Measurements from ENCODE around the gene GRM5.

Gene GRM5

GRCh38 chr11:88651556-88651955 is 414.2 kb downstream of the GRM5 start:
- no peak for DNase-seq (ENCODE audit: low spot score)
- TF ChIP-seq, protein P1, sequence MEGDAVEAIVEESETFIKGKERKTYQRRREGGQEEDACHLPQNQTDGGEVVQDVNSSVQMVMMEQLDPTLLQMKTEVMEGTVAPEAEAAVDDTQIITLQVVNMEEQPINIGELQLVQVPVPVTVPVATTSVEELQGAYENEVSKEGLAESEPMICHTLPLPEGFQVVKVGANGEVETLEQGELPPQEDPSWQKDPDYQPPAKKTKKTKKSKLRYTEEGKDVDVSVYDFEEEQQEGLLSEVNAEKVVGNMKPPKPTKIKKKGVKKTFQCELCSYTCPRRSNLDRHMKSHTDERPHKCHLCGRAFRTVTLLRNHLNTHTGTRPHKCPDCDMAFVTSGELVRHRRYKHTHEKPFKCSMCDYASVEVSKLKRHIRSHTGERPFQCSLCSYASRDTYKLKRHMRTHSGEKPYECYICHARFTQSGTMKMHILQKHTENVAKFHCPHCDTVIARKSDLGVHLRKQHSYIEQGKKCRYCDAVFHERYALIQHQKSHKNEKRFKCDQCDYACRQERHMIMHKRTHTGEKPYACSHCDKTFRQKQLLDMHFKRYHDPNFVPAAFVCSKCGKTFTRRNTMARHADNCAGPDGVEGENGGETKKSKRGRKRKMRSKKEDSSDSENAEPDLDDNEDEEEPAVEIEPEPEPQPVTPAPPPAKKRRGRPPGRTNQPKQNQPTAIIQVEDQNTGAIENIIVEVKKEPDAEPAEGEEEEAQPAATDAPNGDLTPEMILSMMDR (IDR thresholded peaks at IDR 0.05; ENCODE audit: extremely low read depth, missing control alignments) = no peak

- TF ChIP-seq, protein P1 (IDR thresholded peaks at IDR 0.05; ENCODE audit: extremely low read depth, missing control alignments) = no peak
- DNase-seq (ENCODE audit: low spot score) = no peak
Observed at GRCh38 chr11:88644724-88645123, 421.1 kb downstream of the GRM5 start.

DNA sequence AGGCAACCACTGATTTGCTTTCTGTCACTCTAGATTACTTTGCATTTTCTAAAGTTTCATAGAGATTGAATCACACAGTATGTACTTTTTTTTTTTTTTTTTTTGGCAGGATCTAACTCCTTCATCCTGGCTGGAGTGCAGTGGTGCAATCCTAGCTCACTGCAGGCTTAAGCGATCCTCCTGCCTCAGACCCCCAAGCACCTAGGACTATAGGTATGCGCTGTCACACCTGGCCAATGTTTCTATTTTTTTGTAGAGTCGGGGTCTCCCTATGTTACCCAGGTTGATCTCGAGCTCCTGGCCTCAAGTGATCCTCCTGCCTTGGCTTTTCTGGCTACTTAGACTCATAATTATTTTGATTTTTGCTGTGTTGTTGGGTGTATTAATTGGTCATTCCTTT is 433.6 kb downstream of the GRM5 start:
- TF ChIP-seq, protein P1 (IDR thresholded peaks at IDR 0.05; ENCODE audit: extremely low read depth, missing control alignments) = no peak
- DNase-seq (ENCODE audit: low spot score) = no peak

- DNase-seq (ENCODE audit: low spot score) = no peak
- TF ChIP-seq, protein P1 (IDR thresholded peaks at IDR 0.05; ENCODE audit: extremely low read depth, missing control alignments) = no peak
Observed at GRCh38 chr11:88631497-88631896, 434.3 kb downstream of the GRM5 start.

GRCh38 chr11:88629496-88629895 is 436.3 kb downstream of the GRM5 start:
- no peak for DNase-seq (ENCODE audit: low spot score)
- TF ChIP-seq, protein P1 (IDR thresholded peaks at IDR 0.05; ENCODE audit: extremely low read depth, missing control alignments) = no peak

GRCh38 chr11:88626216-88626615 is 439.6 kb downstream of the GRM5 start:
- DNase-seq (ENCODE audit: low spot score) = no peak
- TF ChIP-seq, protein P1 (IDR thresholded peaks at IDR 0.05; ENCODE audit: extremely low read depth, missing control alignments) = no peak

DNA sequence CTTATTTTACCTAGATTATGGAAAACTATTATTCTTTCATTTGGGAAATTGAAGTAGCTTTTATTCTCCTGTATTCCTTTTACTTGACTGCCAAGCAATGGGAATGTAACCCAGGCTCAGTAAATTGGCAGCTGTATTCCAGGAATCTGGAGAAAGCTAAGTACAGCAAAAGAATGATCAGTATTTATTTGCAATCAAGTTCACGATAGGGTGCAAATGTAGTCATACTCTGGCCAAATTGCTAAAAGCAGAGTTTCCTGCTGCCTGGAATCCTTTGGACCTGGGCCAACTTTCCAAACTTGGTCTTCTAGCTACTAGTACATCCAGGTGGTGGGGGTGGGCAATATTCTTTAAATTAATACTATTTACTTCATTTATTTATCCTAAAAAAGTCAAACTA is 442.3 kb downstream of the GRM5 start:
- TF ChIP-seq, protein P1 (IDR thresholded peaks at IDR 0.05; ENCODE audit: extremely low read depth, missing control alignments) = no peak
- DNase-seq (ENCODE audit: low spot score) = no peak

Data from GM20000 (cell line).